Choroid plexus epithelial cell (primary cell): ENCODE results near the gene LEO1.

Experiments used
- DNase-seq: peaks from one replicate; pipeline ENCODE4 v3.0.0-alpha.2; 2010; ENCODE audit warnings: low read depth
- H3K4me3 ChIP-seq: 2 replicates; pipeline ENCODE4 v1.5.1; 2011; ENCODE audit warnings: low read depth, mild to moderate bottlenecking, control low read depth, low read length, moderate library complexity
- TF ChIP-seq, protein P1 (sequence below): conservative IDR thresholded peaks from 2 replicates; pipeline ENCODE4 v1.5.1; 2011; ENCODE audit warnings: low read depth, mild to moderate bottlenecking, control low read depth, inconsistent platforms, low read length, moderate library complexity

Gene LEO1

DNA sequence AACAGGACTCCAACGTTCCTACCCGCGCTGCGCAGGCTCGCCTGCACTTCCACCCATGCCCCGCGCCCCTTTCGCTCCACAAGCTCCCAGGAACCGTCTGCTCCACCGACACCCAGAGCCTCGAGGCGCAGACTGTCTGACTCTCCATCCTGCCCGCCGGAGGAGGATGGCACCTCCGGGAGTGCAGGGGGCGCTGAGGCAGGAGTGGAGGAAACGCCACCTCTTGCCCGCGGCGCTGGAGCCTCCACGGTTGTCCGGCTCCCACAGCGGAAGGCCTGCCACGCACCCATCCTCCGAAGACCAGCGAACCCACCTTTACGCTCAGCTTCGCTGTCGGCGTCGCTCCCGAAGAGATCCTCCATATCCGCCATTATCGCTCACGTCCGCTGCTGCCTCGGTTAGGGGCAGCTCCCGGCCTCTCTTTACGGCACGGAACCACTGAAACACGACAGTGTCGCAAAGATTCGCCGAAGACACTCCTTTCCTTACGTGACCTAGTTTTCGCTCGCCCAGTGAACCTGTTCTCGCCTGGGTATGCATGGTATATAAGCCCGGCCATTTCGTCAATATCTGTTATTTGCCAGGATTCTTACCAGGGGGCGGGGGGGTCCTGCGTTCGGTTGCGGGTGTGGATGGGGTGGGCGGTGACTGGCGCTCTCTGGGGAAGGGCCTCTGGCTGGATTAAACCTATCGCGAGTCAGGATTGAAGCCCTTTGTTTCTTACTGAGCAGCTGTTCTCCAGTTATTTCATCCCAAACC is at the start of gene LEO1:
Gene LEO1 (minus strand): TSS at position 404 of the 759 bp plus-strand sequence. CDS start 33 bp downstream, at position 371.
- peak; percentile 99 for DNase-seq
- TF ChIP-seq, protein P1, sequence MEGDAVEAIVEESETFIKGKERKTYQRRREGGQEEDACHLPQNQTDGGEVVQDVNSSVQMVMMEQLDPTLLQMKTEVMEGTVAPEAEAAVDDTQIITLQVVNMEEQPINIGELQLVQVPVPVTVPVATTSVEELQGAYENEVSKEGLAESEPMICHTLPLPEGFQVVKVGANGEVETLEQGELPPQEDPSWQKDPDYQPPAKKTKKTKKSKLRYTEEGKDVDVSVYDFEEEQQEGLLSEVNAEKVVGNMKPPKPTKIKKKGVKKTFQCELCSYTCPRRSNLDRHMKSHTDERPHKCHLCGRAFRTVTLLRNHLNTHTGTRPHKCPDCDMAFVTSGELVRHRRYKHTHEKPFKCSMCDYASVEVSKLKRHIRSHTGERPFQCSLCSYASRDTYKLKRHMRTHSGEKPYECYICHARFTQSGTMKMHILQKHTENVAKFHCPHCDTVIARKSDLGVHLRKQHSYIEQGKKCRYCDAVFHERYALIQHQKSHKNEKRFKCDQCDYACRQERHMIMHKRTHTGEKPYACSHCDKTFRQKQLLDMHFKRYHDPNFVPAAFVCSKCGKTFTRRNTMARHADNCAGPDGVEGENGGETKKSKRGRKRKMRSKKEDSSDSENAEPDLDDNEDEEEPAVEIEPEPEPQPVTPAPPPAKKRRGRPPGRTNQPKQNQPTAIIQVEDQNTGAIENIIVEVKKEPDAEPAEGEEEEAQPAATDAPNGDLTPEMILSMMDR, result peak; percentile 66

DNA sequence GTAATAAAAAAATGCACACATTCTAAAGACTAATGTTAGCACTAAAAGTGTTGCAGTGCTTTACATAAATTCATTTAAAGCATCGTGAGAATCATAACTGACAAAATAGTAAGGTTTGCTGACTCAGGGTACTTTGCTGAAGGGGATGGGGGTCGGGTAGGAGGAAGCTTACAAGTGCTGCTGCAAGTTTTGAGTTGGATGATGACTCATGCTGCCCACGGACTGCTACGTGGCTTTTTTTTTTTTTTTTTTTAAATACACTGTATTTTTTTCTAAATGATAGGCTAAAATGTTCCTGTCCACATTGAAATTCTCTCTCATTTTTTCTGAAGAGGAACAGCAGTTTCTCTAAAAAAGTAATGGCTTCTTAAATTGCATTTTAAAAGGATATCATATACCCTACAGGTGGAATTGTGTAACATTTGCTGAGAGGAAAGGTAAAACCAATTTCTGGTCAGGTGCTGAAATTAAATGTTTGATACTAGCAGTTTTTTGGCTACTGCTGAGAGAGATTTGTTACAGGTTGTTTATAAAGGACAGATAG is 49.6 kb upstream of the LEO1 start:
- peak overlapping the region; percentile 78 for H3K4me3 ChIP-seq
- DNase-seq, result peak; percentile 97
- TF ChIP-seq, protein P1, result no peak

More for the DNA sequence above, at the start of gene LEO1:
- peak within 1 kb of the TSS; percentile 99 for H3K4me3 ChIP-seq

DNA sequence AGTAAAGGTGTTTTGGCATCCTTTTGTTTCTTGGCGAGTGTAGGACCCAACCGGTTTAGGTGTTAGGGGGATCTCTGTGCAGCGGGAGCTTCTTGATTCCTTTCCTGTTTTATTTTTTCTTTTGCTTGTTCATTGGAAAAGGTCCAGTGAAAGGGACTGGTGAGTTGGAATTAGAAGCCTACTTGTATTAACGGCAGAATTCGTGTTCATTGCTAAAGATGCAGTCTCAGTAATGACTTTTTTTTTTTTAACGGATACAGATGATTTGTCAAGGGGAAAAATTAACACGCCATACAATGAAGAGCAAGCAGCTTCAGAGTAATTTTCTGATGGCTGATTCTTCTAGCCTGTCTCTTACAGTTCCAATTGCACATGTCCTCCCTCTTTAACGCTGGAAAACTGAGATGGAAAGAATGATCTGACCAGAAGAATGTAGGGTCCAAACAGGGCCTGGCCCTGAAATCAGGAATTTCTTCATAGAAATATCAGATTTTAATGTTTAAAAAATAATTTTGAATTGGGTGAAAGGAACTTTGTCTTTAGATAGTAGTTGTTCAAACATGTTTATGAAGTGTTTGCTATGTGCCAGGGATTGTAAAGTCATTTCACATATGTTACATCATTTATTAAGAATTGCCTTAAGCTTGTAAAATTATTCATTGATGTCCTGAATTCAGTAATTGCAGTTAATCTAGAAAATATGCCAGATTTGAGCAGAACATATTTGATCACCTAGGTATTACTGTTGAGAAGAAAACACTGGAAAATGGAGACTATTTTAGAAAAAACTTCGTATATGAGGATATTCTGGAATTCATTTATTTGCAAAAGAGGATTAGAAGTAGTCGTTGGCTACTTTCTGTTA is 48.9 kb upstream of the LEO1 start:
- peak overlapping the region; percentile 78 for H3K4me3 ChIP-seq
- DNase-seq, result peak; percentile 44
- TF ChIP-seq, protein P1, result no peak

DNA sequence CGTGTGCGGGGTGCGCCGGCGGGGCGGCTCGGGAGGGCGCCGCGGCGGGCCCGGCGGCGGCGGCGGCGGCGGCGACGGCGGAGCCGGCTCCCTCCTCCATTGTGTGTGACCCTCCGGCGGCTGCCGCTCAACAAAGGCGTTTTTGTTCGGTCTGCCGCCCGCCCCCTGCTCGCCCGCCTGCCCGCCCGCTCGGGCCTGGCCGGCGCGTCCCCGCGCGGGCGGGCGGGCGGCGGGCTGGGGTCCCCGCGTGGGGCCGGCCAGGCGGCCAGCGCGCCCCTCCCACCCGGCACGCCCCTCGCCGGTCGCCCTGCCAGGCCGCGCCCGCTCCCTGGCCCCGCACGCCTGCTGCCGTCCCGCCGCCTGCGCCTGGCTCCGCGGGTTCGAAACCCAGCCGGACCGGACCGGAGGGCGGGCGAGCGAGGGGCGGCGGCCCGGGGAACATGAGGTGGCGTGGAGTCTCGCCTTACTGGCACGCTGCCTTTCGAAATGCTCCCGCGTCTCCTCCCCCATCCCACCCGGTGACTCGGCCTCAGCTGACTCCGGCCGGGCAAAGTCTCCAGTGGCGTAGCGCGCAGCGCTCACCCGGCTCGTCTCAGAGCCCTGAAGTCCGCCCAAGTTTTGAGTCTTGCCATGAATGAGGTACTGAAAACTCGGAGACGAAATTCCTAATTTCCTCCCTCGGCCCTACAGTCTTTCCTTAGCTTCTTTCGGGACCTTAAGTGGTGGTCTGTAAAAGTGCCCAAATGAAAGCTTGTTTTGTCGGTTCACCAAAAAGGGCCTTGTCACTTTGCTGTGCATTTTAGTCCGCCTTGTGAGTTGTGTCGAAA is 48.0 kb upstream of the LEO1 start:
- peak overlapping the region; percentile 78 for H3K4me3 ChIP-seq

DNA sequence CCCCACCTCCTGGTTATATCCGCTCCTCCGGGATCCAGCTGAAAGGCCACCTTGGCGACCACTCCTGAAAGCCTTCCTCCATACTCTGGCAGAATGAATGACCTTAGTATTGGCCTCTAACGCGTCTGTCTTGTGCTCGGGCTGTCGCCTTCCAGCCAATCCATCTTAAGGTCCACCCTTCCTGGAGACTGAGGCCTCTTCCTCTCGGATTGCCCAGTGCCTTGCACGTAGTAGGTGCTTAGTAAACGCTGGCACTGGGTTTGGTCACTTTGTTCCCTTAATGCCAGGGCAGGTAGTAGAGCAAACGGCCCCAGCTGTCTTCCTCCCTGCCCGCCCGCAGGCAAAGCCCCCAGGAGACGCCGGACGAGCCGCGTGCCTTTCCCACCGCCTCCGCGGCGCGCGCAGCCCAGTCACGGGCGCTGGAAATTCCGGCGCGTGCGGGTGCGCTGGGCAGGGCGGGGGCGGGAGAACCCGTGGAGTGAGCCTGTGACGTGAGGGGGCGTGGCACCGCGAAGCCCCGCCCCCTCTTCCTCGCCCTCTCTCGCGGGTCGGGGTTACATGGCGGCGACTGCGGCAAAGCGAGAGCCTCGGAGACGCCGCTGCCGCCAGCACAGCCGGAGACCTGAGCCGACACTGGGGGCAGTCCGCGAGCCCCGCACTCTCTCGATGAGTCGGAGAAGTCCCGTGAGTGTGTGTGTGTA is 47.3 kb upstream of the LEO1 start, which contains the start of gene MAPK6:
Gene MAPK6 (plus strand): TSS at position 527 of the 701 bp plus-strand sequence. CDS start 27,242 bp downstream, outside the sequence.
- TF ChIP-seq, protein P1, result no peak

More for the DNA sequence above, 48.0 kb upstream of the LEO1 start:
- DNase-seq, result peak; percentile 96
- TF ChIP-seq, protein P1, result no peak

More for the DNA sequence above, 47.3 kb upstream of the LEO1 start, which contains the start of gene MAPK6:
- peak within 1 kb of the TSS; percentile 78 for H3K4me3 ChIP-seq
- DNase-seq, result peak; percentile 96
